Fibroblast of mammary gland (primary cell): Measurements from ENCODE around the gene OR2T33.
"Not testable (repeated sequence)": the region's sequence is repeated elsewhere in the genome, so short reads cannot be mapped to it uniquely, and the experiment has no call there.

Source experiments
- DNase-seq: peaks from one replicate; pipeline ENCODE4 v3.0.0-alpha.2; 2010; ENCODE audit warnings: low read depth
- H3K4me3 ChIP-seq: 2 replicates; pipeline ENCODE4 v1.5.1; 2011; ENCODE audit warnings: low read depth, mild to moderate bottlenecking, low read length, moderate library complexity; ENCODE audit not compliant: control insufficient read depth
- TF ChIP-seq, protein P1 (sequence below): conservative IDR thresholded peaks from 2 replicates; pipeline ENCODE4 v1.5.1; 2011; ENCODE audit warnings: low read depth, low read length, inconsistent platforms; ENCODE audit not compliant: control insufficient read depth, insufficient read depth

OR2T33 gene

DNA sequence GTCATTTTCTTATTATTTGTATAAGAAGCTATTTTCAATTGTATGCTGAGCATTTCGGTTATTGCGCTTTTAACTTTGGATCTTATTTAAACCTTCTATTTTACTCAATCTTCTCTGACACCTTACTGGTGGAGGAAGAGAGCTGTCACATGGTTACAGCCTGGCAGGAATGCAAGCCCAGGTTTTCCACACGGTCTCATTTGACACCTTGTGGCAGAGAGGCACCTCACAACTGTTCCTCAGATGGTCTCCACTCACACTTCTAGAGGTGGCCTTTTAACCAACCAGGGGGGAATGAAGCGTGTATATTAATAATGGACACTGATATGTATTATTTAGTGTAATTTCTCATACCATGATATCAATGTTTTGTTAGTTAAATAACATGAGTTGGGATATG is 9.6 kb downstream of the OR2T33 start:
- DNase-seq = no peak
- TF ChIP-seq, protein P1, sequence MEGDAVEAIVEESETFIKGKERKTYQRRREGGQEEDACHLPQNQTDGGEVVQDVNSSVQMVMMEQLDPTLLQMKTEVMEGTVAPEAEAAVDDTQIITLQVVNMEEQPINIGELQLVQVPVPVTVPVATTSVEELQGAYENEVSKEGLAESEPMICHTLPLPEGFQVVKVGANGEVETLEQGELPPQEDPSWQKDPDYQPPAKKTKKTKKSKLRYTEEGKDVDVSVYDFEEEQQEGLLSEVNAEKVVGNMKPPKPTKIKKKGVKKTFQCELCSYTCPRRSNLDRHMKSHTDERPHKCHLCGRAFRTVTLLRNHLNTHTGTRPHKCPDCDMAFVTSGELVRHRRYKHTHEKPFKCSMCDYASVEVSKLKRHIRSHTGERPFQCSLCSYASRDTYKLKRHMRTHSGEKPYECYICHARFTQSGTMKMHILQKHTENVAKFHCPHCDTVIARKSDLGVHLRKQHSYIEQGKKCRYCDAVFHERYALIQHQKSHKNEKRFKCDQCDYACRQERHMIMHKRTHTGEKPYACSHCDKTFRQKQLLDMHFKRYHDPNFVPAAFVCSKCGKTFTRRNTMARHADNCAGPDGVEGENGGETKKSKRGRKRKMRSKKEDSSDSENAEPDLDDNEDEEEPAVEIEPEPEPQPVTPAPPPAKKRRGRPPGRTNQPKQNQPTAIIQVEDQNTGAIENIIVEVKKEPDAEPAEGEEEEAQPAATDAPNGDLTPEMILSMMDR = no peak
- no peak overlapping the region for H3K4me3 ChIP-seq

DNA sequence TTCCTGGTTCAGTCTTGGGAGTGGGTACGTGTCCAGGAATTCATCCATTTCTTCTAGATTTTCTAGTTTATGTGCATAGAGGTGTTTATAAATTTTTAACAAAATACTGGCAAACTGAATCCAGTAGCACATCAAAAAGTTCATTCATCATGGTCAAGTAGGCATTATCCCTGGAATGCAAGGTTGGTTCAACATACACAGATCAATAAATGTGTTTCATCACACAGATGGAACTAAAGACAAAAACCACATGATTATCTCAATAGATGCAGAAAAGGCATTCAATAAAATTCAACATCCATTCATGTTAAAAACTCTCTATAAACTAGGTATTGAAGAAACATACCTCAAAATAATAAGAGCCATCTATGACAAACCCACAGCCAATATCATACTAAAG is 18.5 kb downstream of the OR2T33 start:
- not testable (repeated sequence) for H3K4me3 ChIP-seq, DNase-seq

DNA sequence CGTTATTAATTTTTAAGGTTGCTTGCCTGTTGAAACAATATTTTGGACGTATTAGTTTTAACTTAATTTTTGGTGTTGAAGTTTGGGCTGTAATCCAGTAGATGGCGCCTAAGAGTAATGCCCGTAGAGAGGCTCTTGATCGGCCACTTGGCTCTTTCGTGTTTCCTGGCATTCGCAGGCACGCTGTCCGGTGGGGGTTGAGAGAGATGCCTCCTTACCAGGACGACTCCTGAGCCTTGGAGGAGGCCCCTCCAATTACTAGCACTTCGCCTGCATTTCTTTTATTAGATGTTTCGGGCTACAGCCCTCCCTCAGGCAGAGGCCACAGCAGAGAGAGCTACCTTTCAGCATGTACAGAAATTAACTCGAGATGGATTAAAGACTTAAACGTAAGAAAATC is 34.6 kb downstream of the OR2T33 start:
- DNase-seq = peak; percentile 34
- no peak overlapping the region for H3K4me3 ChIP-seq
- TF ChIP-seq, protein P1 = peak; percentile 69

DNA sequence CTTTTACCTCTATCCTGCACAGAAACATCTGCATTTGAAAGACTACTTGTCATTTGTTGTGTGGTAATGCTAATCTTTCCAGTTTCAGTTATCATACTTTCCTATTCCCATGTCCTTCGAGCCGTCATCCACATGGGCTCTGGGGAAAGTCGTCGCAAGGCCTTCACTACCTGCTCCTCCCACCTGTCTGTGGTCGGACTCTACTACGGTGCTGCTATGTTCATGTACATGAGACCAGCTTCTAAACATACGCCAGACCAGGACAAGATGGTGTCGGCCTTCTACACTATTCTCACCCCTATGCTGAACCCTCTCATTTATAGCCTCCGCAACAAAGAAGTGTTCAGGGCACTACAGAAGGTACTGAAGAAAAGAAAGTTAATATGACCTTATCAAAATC is 38.3 kb downstream of the OR2T33 start:
- TF ChIP-seq, protein P1 = no peak
- DNase-seq = no peak
- no peak overlapping the region for H3K4me3 ChIP-seq

DNA sequence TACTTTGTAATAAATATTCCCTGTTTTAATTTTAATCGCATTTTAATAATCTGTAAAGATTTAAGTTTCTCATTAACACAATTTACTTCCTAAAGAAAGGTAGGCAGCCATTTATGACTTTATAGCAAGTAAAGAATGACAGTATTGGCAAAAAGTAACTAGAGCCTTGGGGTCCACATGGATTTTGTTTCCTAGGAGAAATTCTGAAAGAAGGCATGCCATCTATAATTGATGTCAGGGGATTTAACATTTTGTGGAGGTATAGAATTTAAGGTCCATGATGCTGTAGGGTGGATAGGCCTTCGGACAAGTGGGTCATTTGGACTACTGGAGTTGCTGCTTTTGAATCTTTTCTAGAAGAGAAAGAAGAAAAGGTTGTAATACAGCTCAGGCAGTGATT is 46.7 kb downstream of the OR2T33 start, which contains the start of gene OR2M4:
Gene OR2M4, plus strand, starts transcription at position 301 of the 400 bp plus-strand sequence. CDS start 7,512 bp downstream, outside the sequence.
- no peak for DNase-seq
- TF ChIP-seq, protein P1 = no peak
- no peak within 1 kb of the TSS for H3K4me3 ChIP-seq

DNA sequence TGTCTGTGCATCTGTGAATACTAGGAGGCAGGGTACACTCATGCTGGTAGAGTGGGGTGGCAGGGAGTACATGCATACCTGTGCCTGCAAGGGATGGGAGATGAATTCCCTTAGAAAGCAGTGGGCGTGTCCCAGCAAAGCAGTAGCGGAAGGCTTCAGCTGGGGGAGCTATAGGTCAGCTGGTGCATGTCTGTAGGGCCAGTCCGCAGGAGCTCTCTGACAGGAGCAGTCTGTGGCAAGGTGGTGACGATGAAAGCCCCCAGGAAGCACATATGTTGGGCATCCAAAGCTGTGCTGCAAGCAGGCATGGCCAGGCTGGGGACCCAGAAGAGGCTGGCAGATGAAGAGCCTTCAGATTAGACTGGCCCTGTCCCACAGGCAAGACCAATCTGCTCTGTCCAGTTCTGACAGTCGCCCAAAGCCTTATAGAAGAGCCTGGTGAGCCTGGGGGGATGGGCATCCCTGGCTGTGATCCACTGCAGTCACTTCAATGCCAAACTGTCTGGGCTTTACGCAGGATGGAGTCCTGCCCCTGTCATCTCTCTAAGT is 48.3 kb downstream of the OR2T33 start:
- TF ChIP-seq, protein P1 = no peak

DNA sequence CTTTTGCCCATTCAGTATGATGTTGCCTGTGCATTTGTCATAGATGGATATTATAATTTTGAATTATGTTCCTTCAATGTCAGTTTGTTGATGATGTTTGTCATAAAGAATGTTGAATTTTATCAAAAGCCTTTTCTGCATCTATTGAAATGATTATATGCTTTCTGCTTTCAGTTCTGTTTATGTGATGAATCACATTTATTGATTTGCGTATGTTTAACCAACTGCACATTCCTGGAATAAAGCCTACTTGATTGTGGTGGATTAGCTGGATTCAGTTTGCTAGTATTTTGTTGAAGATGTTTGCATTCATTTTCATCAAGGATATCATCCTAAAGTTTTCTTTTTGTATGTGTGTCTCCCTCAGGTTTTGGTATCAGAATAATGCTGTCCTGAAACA is 52.2 kb downstream of the OR2T33 start:
- no peak for DNase-seq
- TF ChIP-seq, protein P1 = no peak

More for the DNA sequence above, 48.3 kb downstream of the OR2T33 start:
- H3K4me3 ChIP-seq = no peak overlapping the region
- DNase-seq = no peak

More for the DNA sequence above, 52.2 kb downstream of the OR2T33 start:
- no peak overlapping the region for H3K4me3 ChIP-seq
